GM18867 (cell line): ENCODE measurements around the gene RECQL5.
A peak's percentile ranks its signal among the peaks of the same experiment; 100 is the strongest.
"Not testable (repeated sequence)": the region's sequence is repeated elsewhere in the genome, so short reads cannot be mapped to it uniquely, and the experiment has no call there.

ENCODE experiments used
- ATAC-seq: cut with Tn5 transposase; IDR thresholded peaks from one replicate; pipeline ENCODE4 v1.9.1; 2021; ENCODE audit warnings: mild to moderate bottlenecking, moderate library complexity; ENCODE audit not compliant: unreplicated experiment

RECQL5 gene

GRCh38 chr17:75595920-75596313 is 71.0 kb downstream of the RECQL5 start:
- no peak for ATAC-seq

- ATAC-seq = no peak
These were observed 71.6 kb downstream of the RECQL5 start for GRCh38 chr17:75595284-75595919.

- no peak for ATAC-seq
These were observed 72.3 kb downstream of the RECQL5 start for GRCh38 chr17:75594499-75595283.

- ATAC-seq = not testable (repeated sequence)
These were observed 73.5 kb downstream of the RECQL5 start for GRCh38 chr17:75593430-75593829.

GRCh38 chr17:75592348-75593020 is 74.5 kb downstream of the RECQL5 start:
- ATAC-seq = no peak

GRCh38 chr17:75591722-75592302 is 75.1 kb downstream of the RECQL5 start:
- ATAC-seq = no peak

- no peak for ATAC-seq
These were observed 75.9 kb downstream of the RECQL5 start for GRCh38 chr17:75590849-75591721.

- no peak for ATAC-seq
These were observed 76.6 kb downstream of the RECQL5 start for GRCh38 chr17:75590314-75590761.

- no peak for ATAC-seq
These were observed 77.0 kb downstream of the RECQL5 start for GRCh38 chr17:75589919-75590303.

GRCh38 chr17:75589012-75589918 is 77.7 kb downstream of the RECQL5 start:
- peak; percentile 83 for ATAC-seq

- ATAC-seq = no peak
These were observed 78.3 kb downstream of the RECQL5 start for GRCh38 chr17:75588596-75589011.

- ATAC-seq = no peak
These were observed 79.0 kb downstream of the RECQL5 start, which contains the start of gene MYO15B for GRCh38 chr17:75587675-75588595. TSS of gene MYO15B (plus strand) at chr17:75587800. CDS start at chr17:75588058, 258 bp downstream.

GRCh38 chr17:75584849-75585175 is 82.1 kb downstream of the RECQL5 start:
- ATAC-seq = no peak

- not testable (repeated sequence) for ATAC-seq
These were observed 83.8 kb downstream of the RECQL5 start for GRCh38 chr17:75583197-75583596.

GRCh38 chr17:75581121-75581725 is 85.7 kb downstream of the RECQL5 start:
- ATAC-seq = not testable (repeated sequence)
